Measurements from ENCODE around the gene LILRA6.

DNA sequence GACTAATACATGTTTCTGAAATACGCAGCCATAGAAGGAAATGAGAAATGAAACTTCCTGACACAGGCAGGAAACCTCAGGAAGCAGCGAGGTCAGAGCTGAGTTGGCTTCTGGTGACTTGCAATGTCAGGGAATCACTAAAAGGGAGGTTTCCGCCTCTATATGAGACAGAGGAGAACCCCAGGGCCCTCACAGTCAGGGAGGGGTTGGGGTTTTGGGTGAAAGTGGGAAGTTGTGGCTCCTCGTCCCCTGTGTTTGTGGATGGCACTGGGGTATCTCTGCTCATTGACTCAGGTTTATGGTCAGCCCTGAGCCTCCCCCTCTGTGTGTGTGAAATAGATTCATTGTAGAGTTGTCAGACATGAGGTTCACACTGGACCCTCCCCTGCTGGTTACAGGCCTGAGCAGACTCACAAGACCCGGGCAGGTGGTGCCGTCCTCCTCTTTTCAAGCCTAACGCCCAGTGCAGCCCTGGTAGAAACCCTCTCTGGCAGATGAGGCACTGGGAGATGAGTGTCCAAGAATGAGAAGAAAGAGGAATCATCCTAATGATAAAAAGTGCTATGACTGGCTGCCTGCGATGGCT, 5.5 kb upstream of the LILRA6 start:
- TF ChIP-seq, protein P1, sequence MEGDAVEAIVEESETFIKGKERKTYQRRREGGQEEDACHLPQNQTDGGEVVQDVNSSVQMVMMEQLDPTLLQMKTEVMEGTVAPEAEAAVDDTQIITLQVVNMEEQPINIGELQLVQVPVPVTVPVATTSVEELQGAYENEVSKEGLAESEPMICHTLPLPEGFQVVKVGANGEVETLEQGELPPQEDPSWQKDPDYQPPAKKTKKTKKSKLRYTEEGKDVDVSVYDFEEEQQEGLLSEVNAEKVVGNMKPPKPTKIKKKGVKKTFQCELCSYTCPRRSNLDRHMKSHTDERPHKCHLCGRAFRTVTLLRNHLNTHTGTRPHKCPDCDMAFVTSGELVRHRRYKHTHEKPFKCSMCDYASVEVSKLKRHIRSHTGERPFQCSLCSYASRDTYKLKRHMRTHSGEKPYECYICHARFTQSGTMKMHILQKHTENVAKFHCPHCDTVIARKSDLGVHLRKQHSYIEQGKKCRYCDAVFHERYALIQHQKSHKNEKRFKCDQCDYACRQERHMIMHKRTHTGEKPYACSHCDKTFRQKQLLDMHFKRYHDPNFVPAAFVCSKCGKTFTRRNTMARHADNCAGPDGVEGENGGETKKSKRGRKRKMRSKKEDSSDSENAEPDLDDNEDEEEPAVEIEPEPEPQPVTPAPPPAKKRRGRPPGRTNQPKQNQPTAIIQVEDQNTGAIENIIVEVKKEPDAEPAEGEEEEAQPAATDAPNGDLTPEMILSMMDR (IDR thresholded peaks at IDR 0.05; ENCODE audit: low read depth, low read length) = no peak
- no peak for TF ChIP-seq EZH2phosphoT487 (IDR thresholded peaks at IDR 0.05; ENCODE audit: low read depth)

Data from OCI-LY3 (cell line).